CD4-positive, alpha-beta T cell treated with Interleukin-15 for 1 hour (primary cell): Measurements from ENCODE around the gene NLRP9.
A peak's percentile ranks its signal among the peaks of the same experiment; 100 is the strongest.
"Not testable (repeated sequence)": the region's sequence is repeated elsewhere in the genome, so short reads cannot be mapped to it uniquely, and the experiment has no call there.

Source experiments
- DNase-seq: peaks from one replicate; pipeline ENCODE4 v3.0.0-alpha.2; 2020

The NLRP9 gene

DNA sequence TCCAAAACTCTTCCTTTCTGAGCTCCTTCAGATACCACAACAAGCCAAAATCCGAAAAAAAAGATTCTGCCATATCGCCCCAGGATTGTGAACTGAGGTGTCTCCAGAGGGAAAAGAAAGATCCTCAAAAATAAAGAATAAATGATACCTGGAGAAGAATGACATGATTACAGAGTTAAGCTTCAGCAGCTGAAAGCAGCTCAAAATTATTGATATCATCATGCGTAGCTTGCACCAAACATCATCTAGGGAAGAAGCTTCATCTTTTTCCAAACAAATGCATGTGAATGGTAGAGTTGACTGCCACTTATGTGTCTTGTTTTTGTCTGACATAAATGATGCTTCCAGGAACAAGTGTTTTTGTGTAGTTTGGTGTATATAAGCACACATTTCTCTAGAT, at the start of gene NLRP9:
Gene NLRP9, minus strand, starts transcription at position 101 of the 400 bp plus-strand sequence. Its CDS starts 28 bp downstream, at position 73.
- DNase-seq = no peak

DNA sequence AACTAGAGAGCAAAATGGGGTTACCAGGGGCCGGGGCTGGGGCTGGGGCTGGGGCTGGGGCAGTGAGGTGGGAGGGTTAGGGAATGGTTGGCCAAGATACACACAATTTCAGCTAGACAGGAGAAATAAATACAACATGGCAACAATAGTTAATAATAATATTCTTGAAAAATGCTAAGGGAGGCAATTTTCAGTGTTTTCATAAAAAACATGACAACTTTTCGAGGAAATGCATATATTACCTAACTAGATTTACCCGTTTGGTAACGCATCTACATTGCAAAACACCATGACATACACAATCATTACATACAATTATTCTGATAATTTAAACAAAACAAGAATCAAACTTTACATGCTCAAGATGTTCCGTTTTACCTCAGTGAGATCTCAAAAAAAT, 42.9 kb upstream of the NLRP9 start:
- no peak for DNase-seq

GRCh38 chr19:55778331-55778730, 40.1 kb upstream of the NLRP9 start:
- no peak for DNase-seq

DNA sequence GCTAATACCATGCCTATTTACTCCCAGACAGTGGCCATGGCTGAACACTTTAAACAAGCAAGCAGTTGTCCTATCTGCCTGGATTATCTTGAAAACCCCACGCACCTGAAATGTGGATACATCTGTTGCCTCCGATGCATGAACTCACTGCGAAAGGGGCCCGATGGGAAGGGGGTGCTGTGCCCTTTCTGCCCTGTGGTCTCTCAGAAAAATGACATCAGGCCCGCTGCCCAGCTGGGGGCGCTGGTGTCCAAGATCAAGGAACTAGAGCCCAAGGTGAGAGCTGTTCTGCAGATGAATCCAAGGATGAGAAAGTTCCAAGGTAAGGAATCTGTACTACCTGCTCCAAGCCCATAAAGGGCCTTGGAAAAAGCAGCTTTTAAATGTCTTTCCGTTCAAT, 39.3 kb upstream of the NLRP9 start:
- DNase-seq = no peak

DNA sequence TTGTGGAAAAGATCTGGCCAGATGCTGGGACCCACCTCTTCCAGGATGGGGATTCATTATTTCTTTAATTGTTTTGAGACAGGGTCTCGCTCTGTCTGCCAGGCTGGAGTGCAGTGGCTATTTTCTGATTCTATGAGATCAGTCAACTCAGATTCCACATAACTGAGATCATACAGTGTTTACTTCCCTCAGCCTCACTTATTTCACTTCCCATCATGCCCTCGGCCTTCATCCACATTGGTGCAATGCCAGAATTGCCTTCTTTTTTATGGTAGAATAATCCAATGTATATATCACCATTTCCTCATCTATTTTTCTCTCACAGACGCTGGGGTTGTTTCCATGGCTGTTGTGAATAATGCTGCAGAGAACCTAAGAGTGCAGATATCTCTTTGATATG, 31.4 kb upstream of the NLRP9 start:
- not testable (repeated sequence) for DNase-seq

- DNase-seq = not testable (repeated sequence)
These were observed 30.6 kb upstream of the NLRP9 start, which contains the start of gene RFPL4AL1 for GRCh38 chr19:55768818-55769217. TSS of gene RFPL4AL1 (plus strand) at chr19:55769118. CDS start at chr19:55771805, 2,687 bp downstream.

DNA sequence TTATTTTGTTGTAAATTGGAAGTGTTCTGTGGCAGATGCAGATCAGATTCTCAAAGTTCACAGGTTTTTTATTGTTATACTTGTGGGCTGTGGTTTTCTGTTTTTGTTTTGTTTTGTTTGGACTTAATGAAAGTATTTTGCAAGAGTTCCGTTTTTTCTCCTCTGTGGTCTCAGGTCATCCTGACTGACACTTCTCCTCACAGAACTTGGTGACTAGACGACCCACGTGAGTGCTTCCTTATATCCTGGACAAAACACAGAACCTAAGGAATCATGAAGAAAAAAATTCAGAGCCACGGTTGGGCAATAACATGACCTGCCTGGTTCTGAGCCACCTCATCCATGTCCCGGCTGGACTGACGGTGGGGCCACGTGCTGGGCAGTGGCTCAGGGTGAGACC, 28.3 kb upstream of the NLRP9 start:
- DNase-seq = peak; percentile 20

DNA sequence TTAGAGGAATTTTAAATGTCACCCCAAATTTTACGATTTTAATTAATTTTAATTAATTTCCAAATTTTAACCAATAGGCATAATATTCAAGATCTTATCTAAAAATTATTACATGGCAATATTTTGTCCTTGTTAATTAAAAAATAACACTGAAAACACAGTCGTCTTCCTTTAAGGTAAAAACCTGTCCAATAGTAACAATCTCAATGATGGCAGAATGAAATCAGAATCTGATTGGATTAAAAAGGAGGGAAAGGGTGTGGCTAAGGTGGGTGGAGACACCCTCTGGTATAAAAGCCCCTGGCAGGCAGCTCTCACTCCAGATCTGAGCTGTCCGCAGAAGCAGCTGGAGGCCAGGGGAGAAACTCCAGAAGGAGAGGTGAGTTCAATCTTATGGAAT, 20.6 kb upstream of the NLRP9 start, which contains the start of gene RFPL4A:
Gene RFPL4A, plus strand, starts transcription at position 301 of the 400 bp plus-strand sequence. CDS start 2,704 bp downstream, outside the sequence.
- not testable (repeated sequence) for DNase-seq

DNA sequence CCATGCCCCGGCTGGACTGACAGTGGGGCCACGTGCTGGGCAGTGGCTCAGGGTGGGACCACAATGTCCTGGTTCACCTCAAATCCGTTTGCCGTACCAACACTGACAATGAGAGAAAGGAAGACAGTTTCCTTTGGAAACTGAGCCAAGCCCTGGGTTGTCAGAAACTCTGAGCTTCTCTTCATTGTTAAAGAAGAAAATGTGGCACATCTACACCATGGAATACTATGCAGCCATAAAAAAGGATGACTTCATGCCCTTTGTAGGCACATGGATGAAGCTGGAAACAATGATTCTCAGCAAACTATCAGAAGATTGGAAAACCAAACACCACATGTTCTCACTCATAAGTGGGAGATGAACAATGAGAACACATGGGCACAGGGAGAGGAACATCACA, 18.6 kb upstream of the NLRP9 start:
- DNase-seq = not testable (repeated sequence)

- DNase-seq = no peak
These were observed 15.2 kb upstream of the NLRP9 start for GRCh38 chr19:55753401-55753800.

GRCh38 chr19:55750715-55751114, 12.5 kb upstream of the NLRP9 start:
- DNase-seq = no peak

DNA sequence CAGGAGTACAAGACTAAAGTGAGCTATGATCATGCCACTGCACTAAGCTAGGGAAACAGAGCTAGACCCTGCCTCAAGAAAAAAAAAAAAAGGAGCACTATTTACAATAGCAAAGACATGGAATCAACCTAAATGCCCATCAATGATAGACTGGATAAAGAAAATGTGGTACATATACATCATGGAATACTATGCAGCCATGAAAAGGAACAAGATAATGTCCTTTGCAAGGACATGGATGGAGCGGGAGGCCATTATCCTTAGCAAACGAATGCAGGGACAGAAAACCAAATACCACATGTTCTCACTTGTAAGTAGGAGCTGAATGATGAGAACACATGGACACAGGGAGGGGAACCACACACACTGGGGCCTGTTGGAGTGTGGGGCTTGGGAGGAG, 7.8 kb downstream of the NLRP9 start:
- DNase-seq = not testable (repeated sequence)

DNA sequence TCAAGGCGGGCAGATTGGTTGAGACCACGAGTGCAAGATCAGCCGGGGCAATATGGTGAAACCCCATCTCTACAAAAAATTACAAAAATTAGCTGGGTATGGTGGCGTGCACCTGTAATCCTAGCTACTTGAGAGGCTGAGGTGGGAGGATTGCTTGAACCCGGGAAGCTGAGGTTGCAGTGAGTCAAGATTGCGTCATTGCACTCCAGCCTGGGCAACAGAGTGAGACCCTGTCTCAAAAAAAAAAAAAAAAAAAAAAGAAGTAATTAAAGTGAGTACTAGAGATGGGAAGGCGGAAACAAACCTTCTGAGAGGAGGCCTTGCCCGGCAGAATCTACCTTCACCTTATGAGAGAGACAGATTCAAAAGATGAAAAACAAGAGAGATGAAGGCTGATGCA, 14.7 kb downstream of the NLRP9 start:
- DNase-seq = no peak

DNA sequence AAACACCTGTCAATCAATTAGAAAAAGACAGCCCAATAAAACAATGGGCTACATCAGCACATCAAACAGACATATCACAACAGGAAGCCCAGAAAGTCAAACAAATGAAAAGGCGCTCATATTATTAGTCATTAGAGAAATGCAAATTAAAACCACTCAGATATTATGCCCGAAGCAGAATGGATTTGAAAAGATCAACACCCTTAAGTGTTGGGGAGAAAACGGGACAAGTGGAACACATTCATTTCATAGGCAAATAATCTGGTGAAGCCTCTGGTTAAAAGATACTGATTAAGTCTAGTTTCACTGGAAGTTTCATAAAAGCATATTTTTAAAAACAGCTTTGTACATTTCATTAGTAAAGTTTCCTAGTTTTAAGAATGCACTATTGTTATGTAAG, 17.4 kb downstream of the NLRP9 start:
- no peak for DNase-seq

GRCh38 chr19:55720214-55720746, 17.9 kb downstream of the NLRP9 start:
- no peak for DNase-seq

DNA sequence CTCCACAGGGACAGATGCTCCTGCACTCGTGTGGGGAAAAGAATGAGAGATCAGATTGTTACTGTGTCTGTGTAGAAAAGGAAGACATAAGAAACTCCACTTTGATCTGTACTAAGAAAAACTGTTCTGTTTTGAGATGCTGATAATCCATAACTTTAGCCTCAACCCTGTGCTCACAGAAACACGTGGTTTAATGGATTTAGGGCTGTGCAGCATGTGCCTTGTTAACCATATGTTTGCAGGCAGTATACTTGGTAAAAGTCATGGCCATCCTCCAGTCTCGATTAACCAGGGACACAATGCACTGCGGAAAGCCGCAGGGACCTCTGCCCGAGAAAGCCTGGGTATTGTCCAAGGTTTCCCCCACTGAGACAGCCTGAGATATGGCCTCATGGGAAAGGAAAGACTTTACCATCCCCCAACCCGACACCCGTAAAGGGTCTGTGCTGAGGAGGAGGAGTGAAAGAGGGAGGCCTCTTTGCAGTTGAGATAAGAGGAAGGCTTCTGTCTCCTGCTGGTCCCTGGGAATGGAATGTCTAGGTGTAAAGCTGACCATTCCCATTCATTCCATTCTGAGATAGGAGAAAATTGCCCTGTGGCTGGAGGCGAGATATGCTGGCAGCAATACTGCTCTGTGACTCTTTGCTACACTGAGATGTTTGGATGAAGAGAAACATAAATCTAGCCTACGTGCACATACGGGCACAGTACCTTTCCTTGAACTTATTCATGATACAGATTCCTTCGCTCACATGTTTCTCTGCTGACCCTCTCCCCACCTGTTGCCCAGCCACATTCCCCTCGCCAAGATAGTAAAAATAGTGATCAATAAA, 20.1 kb downstream of the NLRP9 start:
- not testable (repeated sequence) for DNase-seq

DNA sequence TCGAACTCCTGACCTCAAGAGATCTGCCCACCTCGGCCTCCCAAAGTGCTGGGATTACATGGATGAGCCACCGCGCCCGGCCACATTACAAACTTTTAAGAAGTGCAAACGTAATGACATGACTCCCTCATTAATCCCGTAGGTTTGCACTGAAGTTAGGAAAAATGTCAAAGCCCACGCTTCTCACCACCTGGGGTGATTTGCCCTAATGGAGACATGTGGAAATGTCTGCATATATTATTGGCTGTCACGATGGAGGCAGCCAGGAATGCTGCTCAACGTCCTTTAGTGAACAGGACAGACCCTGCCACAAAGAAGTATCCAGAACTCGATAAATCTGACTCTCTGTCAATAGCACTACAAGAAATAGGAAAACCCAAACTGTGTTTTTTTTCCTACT, 21.0 kb downstream of the NLRP9 start:
- DNase-seq = no peak

DNA sequence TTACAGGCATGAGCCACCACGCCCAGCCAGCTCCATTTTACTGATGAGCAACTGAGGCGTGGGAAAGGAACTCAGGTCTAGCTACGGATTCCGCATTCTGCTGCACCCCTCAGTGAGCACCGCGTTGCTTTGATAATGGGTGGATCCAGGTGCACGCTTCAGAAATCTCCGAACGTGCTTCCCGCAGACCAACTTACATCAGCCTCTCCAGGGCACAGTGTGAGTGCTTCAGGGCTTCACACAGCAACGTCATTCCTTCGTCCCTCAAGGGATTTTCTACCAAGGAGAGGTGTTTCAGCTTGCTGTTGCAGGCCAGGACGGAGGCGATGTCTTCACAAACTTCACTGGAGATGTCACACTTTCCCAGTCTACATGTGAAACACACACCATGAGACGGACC, 21.7 kb downstream of the NLRP9 start:
- no peak for DNase-seq

DNA sequence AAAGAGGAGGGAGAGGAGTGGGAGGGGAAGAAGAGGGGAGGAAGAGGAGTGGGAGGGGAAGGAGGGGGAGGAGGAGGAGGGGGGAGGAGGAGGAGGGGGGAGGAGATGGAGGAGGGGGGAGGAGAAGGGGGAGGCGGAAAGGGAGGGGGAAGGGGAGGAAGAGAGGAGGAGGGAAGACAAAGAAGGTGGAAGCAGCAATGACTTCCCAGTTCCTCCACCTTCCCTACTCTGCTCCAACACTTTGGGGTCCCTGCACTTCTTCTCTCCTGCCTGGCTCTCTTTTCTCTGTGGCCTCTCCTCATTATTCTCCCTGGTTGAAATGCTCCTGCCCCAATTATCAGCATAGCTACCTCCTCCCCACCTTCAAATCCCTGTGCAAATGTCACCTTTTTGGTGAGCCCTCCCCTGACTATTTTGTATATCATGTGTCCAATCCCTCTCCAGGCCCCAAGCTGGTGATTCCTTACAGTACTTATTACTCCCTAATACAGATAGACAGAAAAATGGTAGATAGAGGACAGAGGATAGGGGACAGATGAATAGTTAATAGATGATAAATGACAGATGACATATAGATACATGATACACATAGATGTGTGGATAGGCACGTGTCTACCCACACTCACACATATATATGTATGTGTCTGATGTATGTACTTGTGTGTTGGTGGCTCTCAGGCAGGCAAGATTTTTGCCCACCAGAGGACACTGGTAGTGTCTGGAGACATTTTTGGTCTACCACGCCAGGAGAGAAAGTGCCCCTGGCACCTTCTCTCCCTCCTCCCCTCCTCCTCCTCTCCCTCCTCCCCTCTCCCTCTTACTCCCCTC, 25.2 kb downstream of the NLRP9 start:
- DNase-seq = no peak

- no peak for DNase-seq
These were observed 26.5 kb downstream of the NLRP9 start for GRCh38 chr19:55711719-55712118.

DNA sequence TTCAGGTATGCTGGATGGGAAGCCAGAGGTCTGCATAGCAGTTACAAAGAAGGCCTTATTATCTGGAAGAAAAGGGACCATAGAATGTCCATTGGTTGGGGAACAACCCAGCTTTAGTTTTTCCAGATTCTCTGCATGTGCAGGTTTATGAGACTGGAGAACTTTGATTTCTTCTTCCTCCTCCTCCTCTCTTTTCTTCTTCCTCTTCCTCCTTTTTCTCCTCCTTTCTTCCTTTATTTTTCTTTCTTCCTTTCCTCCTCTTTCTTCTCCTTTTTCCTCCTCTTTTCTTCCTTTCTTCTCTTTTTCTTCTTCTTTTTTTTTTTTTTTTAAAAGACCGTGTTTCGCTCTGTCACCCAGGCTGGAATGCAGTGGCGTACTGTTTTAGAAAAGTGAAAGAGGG, 32.2 kb downstream of the NLRP9 start:
- DNase-seq = no peak

GRCh38 chr19:55704494-55705245, 33.5 kb downstream of the NLRP9 start:
- no peak for DNase-seq

GRCh38 chr19:55703790-55704215, 34.4 kb downstream of the NLRP9 start:
- DNase-seq = no peak
